ENCODE measurements around the gene MGAT4A.

DNA sequence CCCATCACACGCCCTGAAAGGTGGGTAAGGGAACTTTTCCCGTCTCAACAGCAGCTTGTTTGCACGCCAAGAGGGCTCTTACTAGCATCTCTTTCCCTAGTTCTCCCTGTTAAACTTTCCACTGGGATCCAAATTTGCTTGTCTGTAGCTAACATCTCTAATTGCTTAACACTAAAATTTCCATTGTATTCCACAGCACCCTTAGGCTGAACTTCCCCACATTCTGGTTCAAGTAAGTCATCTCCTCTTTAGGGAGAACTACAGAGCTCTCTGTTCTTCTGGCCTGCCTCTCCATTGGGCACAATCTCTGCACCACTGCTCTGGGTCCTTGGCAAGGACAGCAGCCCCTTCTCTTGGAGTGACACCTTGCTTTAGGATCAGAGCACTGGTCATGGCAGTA, 98.6 kb downstream of the MGAT4A start:
- TF ChIP-seq, protein P1, sequence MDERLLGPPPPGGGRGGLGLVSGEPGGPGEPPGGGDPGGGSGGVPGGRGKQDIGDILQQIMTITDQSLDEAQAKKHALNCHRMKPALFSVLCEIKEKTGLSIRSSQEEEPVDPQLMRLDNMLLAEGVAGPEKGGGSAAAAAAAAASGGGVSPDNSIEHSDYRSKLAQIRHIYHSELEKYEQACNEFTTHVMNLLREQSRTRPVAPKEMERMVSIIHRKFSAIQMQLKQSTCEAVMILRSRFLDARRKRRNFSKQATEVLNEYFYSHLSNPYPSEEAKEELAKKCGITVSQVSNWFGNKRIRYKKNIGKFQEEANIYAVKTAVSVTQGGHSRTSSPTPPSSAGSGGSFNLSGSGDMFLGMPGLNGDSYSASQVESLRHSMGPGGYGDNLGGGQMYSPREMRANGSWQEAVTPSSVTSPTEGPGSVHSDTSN (CRISPR knock-in tag; IDR thresholded peaks at IDR 0.05; ENCODE audit: low read depth) = no peak
- TF ChIP-seq, protein P1 (tag; conservative IDR thresholded peaks at IDR 0.05; ENCODE audit: low read depth) = no peak
- no peak for TF ChIP-seq HMGN3 (IDR thresholded peaks at IDR 0.05; ENCODE audit: borderline replicate concordance, extremely low read depth, insufficient read length, low read depth, low read length)
- TF ChIP-seq, protein P2, sequence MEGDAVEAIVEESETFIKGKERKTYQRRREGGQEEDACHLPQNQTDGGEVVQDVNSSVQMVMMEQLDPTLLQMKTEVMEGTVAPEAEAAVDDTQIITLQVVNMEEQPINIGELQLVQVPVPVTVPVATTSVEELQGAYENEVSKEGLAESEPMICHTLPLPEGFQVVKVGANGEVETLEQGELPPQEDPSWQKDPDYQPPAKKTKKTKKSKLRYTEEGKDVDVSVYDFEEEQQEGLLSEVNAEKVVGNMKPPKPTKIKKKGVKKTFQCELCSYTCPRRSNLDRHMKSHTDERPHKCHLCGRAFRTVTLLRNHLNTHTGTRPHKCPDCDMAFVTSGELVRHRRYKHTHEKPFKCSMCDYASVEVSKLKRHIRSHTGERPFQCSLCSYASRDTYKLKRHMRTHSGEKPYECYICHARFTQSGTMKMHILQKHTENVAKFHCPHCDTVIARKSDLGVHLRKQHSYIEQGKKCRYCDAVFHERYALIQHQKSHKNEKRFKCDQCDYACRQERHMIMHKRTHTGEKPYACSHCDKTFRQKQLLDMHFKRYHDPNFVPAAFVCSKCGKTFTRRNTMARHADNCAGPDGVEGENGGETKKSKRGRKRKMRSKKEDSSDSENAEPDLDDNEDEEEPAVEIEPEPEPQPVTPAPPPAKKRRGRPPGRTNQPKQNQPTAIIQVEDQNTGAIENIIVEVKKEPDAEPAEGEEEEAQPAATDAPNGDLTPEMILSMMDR (IDR thresholded peaks at IDR 0.05 in 2 of 3, conservative IDR thresholded peaks at IDR 0.05 in 1 of 3; ENCODE audit: insufficient read depth in 2 of 3, low read depth in 1 of 3, low read length in 3 of 3) = no peak
- TF ChIP-seq, protein P3, sequence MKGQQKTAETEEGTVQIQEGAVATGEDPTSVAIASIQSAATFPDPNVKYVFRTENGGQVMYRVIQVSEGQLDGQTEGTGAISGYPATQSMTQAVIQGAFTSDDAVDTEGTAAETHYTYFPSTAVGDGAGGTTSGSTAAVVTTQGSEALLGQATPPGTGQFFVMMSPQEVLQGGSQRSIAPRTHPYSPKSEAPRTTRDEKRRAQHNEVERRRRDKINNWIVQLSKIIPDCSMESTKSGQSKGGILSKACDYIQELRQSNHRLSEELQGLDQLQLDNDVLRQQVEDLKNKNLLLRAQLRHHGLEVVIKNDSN (CRISPR knock-in tag; IDR thresholded peaks at IDR 0.05) = no peak
- no peak for TF ChIP-seq LCOR (CRISPR knock-in tag; IDR thresholded peaks at IDR 0.05)
- no peak for TF ChIP-seq TAF1 (IDR thresholded peaks at IDR 0.05; ENCODE audit: control insufficient read depth, extremely low read depth, insufficient read depth, low read length, severe bottlenecking)
- TF ChIP-seq SP1 (CRISPR knock-in tag; IDR thresholded peaks at IDR 0.05) = no peak
- TF ChIP-seq KLF6 (CRISPR knock-in tag; IDR thresholded peaks at IDR 0.05; ENCODE audit: borderline replicate concordance) = no peak
- TF ChIP-seq, protein P4, sequence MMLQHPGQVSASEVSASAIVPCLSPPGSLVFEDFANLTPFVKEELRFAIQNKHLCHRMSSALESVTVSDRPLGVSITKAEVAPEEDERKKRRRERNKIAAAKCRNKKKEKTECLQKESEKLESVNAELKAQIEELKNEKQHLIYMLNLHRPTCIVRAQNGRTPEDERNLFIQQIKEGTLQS (IDR thresholded peaks at IDR 0.05) = no peak
- TF ChIP-seq, protein P4 (CRISPR knock-in tag; conservative IDR thresholded peaks at IDR 0.05) = no peak
- TF ChIP-seq, protein P5, sequence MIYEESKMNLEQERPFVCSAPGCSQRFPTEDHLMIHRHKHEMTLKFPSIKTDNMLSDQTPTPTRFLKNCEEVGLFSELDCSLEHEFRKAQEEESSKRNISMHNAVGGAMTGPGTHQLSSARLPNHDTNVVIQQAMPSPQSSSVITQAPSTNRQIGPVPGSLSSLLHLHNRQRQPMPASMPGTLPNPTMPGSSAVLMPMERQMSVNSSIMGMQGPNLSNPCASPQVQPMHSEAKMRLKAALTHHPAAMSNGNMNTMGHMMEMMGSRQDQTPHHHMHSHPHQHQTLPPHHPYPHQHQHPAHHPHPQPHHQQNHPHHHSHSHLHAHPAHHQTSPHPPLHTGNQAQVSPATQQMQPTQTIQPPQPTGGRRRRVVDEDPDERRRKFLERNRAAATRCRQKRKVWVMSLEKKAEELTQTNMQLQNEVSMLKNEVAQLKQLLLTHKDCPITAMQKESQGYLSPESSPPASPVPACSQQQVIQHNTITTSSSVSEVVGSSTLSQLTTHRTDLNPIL (CRISPR knock-in tag; IDR thresholded peaks at IDR 0.05) = no peak

Data from K562 (cell line).